DOHH2 (cell line): ENCODE measurements around the gene ATP6V0E1.

Experiments used
- H3F3A ChIP-seq: fragments of 200-600 bp; sonication (generic), shearing (Covaris generic); 2 replicates; pipeline ENCODE4 v1.6.0; 2016; ENCODE audit warnings: antibody characterized with exemption, mild to moderate bottlenecking; ENCODE audit not compliant: control insufficient read depth, insufficient read depth
- H3K27ac ChIP-seq: fragments of 200-600 bp; sonication (generic); 2 replicates; pipeline ENCODE4 v1.5.1; 2014; ENCODE audit warnings: low read depth, mild to moderate bottlenecking, low read length, moderate library complexity
- H3K27me3 ChIP-seq: fragments of 200-600 bp; sonication (generic); 2 replicates; pipeline ENCODE4 v1.6.1; 2014; ENCODE audit warnings: mild to moderate bottlenecking, low read length, mixed read lengths; ENCODE audit not compliant: control insufficient read depth
- H3K36me3 ChIP-seq: fragments of 200-600 bp; sonication (generic); 2 replicates; pipeline ENCODE4 v1.6.1; 2014; ENCODE audit warnings: mild to moderate bottlenecking, low read length, moderate library complexity, mixed read lengths; ENCODE audit not compliant: control insufficient read depth
- H3K4me1 ChIP-seq: fragments of 200-600 bp; sonication (generic); 2 replicates; pipeline ENCODE4 v1.6.1; 2014; ENCODE audit warnings: mild to moderate bottlenecking, low read length, mixed read lengths; ENCODE audit not compliant: control insufficient read depth
- H3K4me2 ChIP-seq: fragments of 200-600 bp; sonication (generic); 2 replicates; pipeline ENCODE4 v1.6.0; 2014; ENCODE audit warnings: mild to moderate bottlenecking, low read length, moderate library complexity
- H3K4me3 ChIP-seq: fragments of 200-600 bp; sonication (generic); 2 replicates; pipeline ENCODE4 v1.5.1; 2014; ENCODE audit warnings: mild to moderate bottlenecking, low read length, mixed read lengths
- H3K79me2 ChIP-seq: fragments of 200-600 bp; sonication (generic); 2 replicates; pipeline ENCODE4 v1.6.1; 2014; ENCODE audit warnings: mild to moderate bottlenecking, low read length, mixed read lengths; ENCODE audit not compliant: control insufficient read depth
- H3K9me2 ChIP-seq: fragments of 200-600 bp; sonication (generic); replicated peaks from 2 replicates; pipeline ENCODE4 v1.6.1; 2014; ENCODE audit warnings: mild to moderate bottlenecking, low read length, mixed read lengths; ENCODE audit not compliant: control insufficient read depth
- H3K9me3 ChIP-seq: fragments of 200-600 bp; sonication (generic); 2 replicates; pipeline ENCODE4 v1.6.1; 2014; ENCODE audit warnings: antibody characterized with exemption, low read length, mixed read lengths; ENCODE audit not compliant: control insufficient read depth, insufficient read depth
- H4K20me1 ChIP-seq: fragments of 200-600 bp; sonication (generic); 2 replicates; pipeline ENCODE4 v1.6.0; 2014; ENCODE audit warnings: low read depth, mild to moderate bottlenecking, antibody characterized with exemption, low read length, moderate library complexity; ENCODE audit not compliant: control insufficient read depth, insufficient read depth
- CTCF ChIP-seq: fragments of 200-600 bp; sonication (generic); IDR thresholded peaks from one replicate; pipeline ENCODE4 v1.5.1; 2014; ENCODE audit warnings: antibody characterized with exemption, mild to moderate bottlenecking, low read depth, low read length; ENCODE audit not compliant: poor library complexity, severe bottlenecking
- EZH2phosphoT487 ChIP-seq: fragments of 200-600 bp; sonication (generic); IDR thresholded peaks from 2 replicates; pipeline ENCODE4 v1.6.1; 2017; ENCODE audit warnings: borderline replicate concordance, mild to moderate bottlenecking, antibody characterized with exemption, low read length, moderate library complexity, mixed read lengths

The ATP6V0E1 gene

DNA sequence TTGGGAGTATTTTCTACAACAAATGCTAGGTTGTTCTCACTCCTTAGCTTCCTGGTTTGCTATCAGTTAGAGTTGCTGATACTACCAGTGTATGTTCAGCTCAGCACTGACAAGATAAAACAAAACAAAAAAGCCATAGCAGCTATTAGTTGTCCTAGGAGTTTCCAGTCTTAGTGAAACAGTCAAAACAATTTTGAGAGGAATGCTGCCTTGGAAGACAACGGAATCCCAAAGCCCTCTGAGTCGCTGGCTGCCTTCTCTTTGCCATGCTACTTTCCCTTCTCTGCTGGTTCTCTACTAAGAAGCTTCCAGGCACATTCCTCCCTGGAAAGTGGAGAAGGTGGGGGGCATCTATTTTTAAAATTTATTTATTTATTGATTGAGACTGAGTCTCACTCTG, 67.2 kb downstream of the ATP6V0E1 start:
- Histone ChIP-seq H4K20me1 (no peaks in the 10 kb centered on the region), H3K27ac (no peak overlapping the region), H3K4me2 (no peak overlapping the region), H3K4me3 (no peak overlapping the region), H3K27me3 (no peaks in the 10 kb centered on the region), H3K9me2 (no peaks in the 10 kb centered on the region), H3F3A (peaks cover 4% of the 10 kb centered on the region; the same call in 1 of the 2 replicates), H3K4me1 (peaks cover 38% of the 10 kb centered on the region), H3K9me3 (no peaks in the 10 kb centered on the region), H3K79me2 (no peaks in the 10 kb centered on the region), H3K36me3 (no peaks in the 10 kb centered on the region)
- TF ChIP-seq CTCF = no peak
- no peak for TF ChIP-seq EZH2phosphoT487

- H3K79me2 ChIP-seq = no peaks in the 10 kb centered on the region
- H3K27me3 ChIP-seq = no peaks in the 10 kb centered on the region
- H4K20me1 ChIP-seq = no peaks in the 10 kb centered on the region
- H3K4me2 ChIP-seq = no peak overlapping the region
- H3K27ac ChIP-seq = no peak overlapping the region
- H3K4me1 ChIP-seq = peaks cover 38% of the 10 kb centered on the region
- H3K9me3 ChIP-seq = no peaks in the 10 kb centered on the region
- H3K9me2 ChIP-seq = no peaks in the 10 kb centered on the region
- no peak overlapping the region for H3K4me3 ChIP-seq
- no peak for TF ChIP-seq EZH2phosphoT487
- H3K36me3 ChIP-seq = no peaks in the 10 kb centered on the region
- H3F3A ChIP-seq = peaks cover 4% of the 10 kb centered on the region; the same call in 1 of the 2 replicates
These were observed 68.2 kb downstream of the ATP6V0E1 start for GRCh38 chr5:173051746-173052145.

GRCh38 chr5:173053041-173053440, 69.5 kb downstream of the ATP6V0E1 start:
- TF ChIP-seq CTCF (no peak), EZH2phosphoT487 (no peak)
- Histone ChIP-seq H4K20me1 (no peaks in the 10 kb centered on the region), H3K4me2 (peak overlapping the region; percentile 40), H3K9me2 (no peaks in the 10 kb centered on the region), H3K79me2 (peaks cover 8% of the 10 kb centered on the region), H3K9me3 (no peaks in the 10 kb centered on the region), H3K27me3 (no peaks in the 10 kb centered on the region), H3K4me1 (peaks cover 41% of the 10 kb centered on the region), H3K36me3 (no peaks in the 10 kb centered on the region), H3K27ac (no peak overlapping the region), H3K4me3 (peak overlapping the region; percentile 22; the same call in 1 of the 2 replicates), H3F3A (peaks cover 11% of the 10 kb centered on the region)

GRCh38 chr5:173055042-173055721, 71.6 kb downstream of the ATP6V0E1 start:
- Histone ChIP-seq H3K36me3 (no peaks in the 10 kb centered on the region), H3K9me3 (no peaks in the 10 kb centered on the region), H3K79me2 (peaks cover 24% of the 10 kb centered on the region), H3K27me3 (no peaks in the 10 kb centered on the region), H3K4me1 (peaks cover 44% of the 10 kb centered on the region), H3K4me3 (peak overlapping the region; percentile 90), H3K27ac (peak overlapping the region; percentile 43; the same call in 1 of the 2 replicates), H3K9me2 (no peaks in the 10 kb centered on the region), H3F3A (peaks cover 13% of the 10 kb centered on the region), H3K4me2 (peak overlapping the region; percentile 99), H4K20me1 (no peaks in the 10 kb centered on the region)
- TF ChIP-seq EZH2phosphoT487 (no peak), CTCF (no peak)
